HL-60 (cell line): Measurements from ENCODE around the gene C1QTNF3.

Experiments
- CTCF ChIP-seq: IDR thresholded peaks from one replicate; pipeline ENCODE4 v1.5.1; 2011; ENCODE audit warnings: low read length, control low read depth, inconsistent platforms; ENCODE audit not compliant: insufficient read depth
- GABPA ChIP-seq: IDR thresholded peaks from 2 replicates; pipeline ENCODE4 v1.6.1; 2012; ENCODE audit warnings: low read depth
- POLR2AphosphoS5 ChIP-seq: IDR thresholded peaks from 2 replicates; pipeline ENCODE4 v1.6.1; 2012; ENCODE audit warnings: low read depth

- TF ChIP-seq CTCF, result no peak
- no peak for TF ChIP-seq GABPA
- no peak for TF ChIP-seq POLR2AphosphoS5
Observed at GRCh38 chr5:34021334-34021733, 21.7 kb downstream of the C1QTNF3 start.
